GM18526 (cell line): ENCODE measurements around the gene MBOAT2.

Experiments used
- POLR2A ChIP-seq: IDR thresholded peaks from 3 replicates; pipeline ENCODE4 v1.6.1; 2011; ENCODE audit not compliant: insufficient read length; ENCODE audit errors: extremely low read depth

MBOAT2 gene

GRCh38 chr2:9024575-9024974 lies 21.1 kb upstream of the MBOAT2 start:
- TF ChIP-seq POLR2A, result no peak

- no peak for TF ChIP-seq POLR2A
Observed at GRCh38 chr2:9021563-9022211, 18.2 kb upstream of the MBOAT2 start.

- no peak for TF ChIP-seq POLR2A
Observed at GRCh38 chr2:9020267-9020666, 16.8 kb upstream of the MBOAT2 start.

- no peak for TF ChIP-seq POLR2A
Observed at GRCh38 chr2:9018534-9018933, 15.1 kb upstream of the MBOAT2 start.

GRCh38 chr2:9018109-9018508 lies 14.6 kb upstream of the MBOAT2 start:
- TF ChIP-seq POLR2A, result no peak

- no peak for TF ChIP-seq POLR2A
Observed at GRCh38 chr2:9017411-9017810, 13.9 kb upstream of the MBOAT2 start.

GRCh38 chr2:9015998-9016397 lies 12.5 kb upstream of the MBOAT2 start:
- no peak for TF ChIP-seq POLR2A

- TF ChIP-seq POLR2A, result no peak
Observed at GRCh38 chr2:9013403-9013802, 9.9 kb upstream of the MBOAT2 start.

- TF ChIP-seq POLR2A, result no peak
Observed at GRCh38 chr2:9010866-9011265, 7.4 kb upstream of the MBOAT2 start.

GRCh38 chr2:9008951-9009664 lies 5.6 kb upstream of the MBOAT2 start:
- TF ChIP-seq POLR2A, result no peak

GRCh38 chr2:9006368-9006767 lies 2.9 kb upstream of the MBOAT2 start:
- no peak for TF ChIP-seq POLR2A

- no peak for TF ChIP-seq POLR2A
Observed at GRCh38 chr2:9004338-9005204, 1.1 kb upstream of the MBOAT2 start.

GRCh38 chr2:9003366-9003615 lies 193 bp downstream of the MBOAT2 start:
- no peak for TF ChIP-seq POLR2A

GRCh38 chr2:9002637-9003365 lies 683 bp downstream of the MBOAT2 start:
- no peak for TF ChIP-seq POLR2A

GRCh38 chr2:9002313-9002636 lies 1.2 kb downstream of the MBOAT2 start:
- TF ChIP-seq POLR2A, result no peak

- TF ChIP-seq POLR2A, result no peak
Observed at GRCh38 chr2:9001778-9002177, 1.7 kb downstream of the MBOAT2 start.
